Putamen (tissue), 1 donor: ENCODE measurements around the gene PCDH11X.
"Not testable (repeated sequence)": the region's sequence is repeated elsewhere in the genome, so short reads cannot be mapped to it uniquely, and the experiment has no call there.

Source experiments
- DNase-seq: peaks from one replicate; pipeline ENCODE4 v3.0.0-alpha.2; 2016; ENCODE audit warnings: low spot score

The PCDH11X gene

DNA sequence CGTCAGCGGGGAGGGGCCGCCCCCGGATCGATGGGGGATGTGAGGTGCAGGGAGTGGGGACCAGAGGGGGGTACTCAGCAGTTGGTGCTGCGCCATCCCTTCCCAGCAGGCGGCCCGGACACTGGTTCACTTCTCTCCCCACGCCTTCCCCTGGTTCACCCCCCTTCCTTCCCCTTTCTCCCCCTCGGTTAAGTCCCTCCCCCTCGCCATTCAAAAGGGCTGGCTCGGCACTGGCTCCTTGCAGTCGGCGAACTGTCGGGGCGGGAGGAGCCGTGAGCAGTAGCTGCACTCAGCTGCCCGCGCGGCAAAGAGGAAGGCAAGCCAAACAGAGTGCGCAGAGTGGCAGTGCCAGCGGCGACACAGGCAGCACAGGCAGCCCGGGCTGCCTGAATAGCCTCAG lies at the start of gene PCDH11X:
TSS of gene PCDH11X (plus strand) at position 241 of the 400 bp plus-strand sequence. CDS start 56,130 bp downstream, outside the sequence.
- DNase-seq = peak; percentile 17

DNA sequence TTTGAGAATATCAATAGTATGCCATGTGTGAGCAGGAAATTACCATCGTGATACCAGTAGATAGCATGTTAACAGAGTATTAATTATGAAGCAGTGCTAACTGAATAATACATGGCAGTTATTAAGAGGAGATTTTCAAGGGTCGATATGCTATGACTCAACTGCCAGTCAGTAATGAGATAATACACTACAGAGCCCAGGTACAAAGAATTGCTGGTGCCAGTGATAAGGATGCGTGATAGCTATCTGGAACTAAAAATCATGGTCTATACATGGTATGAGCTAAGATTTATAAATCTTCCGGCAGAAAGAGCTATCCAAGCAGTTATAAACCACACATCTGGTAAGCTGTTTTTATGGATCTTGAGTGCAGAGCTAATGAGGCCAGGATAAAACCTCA lies 31.7 kb upstream of the PCDH11X start:
- not testable (repeated sequence) for DNase-seq

GRCh38 chrX:91753022-91753421 lies 26.2 kb upstream of the PCDH11X start:
- DNase-seq = not testable (repeated sequence)

DNA sequence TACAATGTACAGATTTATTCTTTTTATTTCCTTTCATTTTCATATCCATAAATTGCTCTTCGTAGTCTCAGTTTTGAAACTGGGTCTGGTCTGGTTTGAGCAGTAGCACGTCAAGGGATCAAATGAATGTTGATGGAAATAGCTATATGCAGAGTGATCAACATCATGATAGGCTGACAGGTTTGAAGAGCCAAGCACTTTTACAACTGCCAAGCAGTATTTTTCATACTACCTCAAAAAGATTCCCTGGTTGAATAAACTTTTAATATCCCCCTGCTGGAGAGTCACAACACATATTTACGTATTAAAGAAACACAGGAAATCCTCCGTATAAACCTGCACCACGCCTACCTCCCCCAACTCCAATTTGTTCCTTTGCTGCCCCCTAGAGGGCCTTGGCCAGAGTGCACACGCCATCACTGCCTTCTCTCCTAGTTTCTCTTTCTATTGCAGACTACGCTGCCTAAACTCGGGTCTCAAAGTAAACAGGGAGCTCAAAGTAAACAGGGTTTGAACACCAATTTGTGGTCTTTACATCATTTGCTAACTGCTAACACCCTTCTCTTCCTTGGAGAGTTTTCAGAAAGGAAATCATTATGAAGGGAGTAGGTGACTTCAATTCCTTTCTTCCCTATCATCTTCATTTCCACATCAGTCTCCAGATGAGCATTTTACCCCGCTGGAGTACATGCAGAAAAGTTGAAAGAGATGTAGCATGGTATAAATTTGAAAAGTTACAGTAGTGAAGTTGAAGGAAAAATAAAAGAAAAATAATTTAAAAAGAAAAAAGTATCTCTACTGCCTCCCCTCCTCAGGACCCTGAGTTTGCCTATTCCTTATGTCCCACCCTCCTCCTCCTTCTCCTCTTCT lies 8.3 kb upstream of the PCDH11X start:
- not testable (repeated sequence) for DNase-seq

GRCh38 chrX:91773943-91774342 lies 5.2 kb upstream of the PCDH11X start:
- not testable (repeated sequence) for DNase-seq

DNA sequence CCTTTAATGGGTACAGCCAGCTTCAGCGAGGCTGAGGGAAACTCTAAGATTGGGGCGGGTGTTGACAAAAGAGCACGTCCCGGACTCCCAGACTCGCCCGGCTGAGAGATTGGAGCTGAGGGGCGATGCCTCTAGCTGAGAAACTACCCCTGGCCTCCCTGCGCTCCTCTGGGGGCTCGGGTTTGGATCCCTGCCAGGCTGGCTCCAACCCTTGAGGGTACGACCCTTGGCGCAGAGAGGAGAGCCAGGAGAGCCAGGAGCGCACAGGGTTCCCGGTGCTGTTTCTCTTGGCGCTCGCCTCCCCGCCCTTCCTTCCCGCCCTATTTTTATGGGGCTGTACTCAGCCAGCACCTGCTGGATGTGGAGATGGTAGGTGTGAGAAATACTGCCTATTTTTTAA lies 833 bp downstream of the PCDH11X start:
- DNase-seq = not testable (repeated sequence)

DNA sequence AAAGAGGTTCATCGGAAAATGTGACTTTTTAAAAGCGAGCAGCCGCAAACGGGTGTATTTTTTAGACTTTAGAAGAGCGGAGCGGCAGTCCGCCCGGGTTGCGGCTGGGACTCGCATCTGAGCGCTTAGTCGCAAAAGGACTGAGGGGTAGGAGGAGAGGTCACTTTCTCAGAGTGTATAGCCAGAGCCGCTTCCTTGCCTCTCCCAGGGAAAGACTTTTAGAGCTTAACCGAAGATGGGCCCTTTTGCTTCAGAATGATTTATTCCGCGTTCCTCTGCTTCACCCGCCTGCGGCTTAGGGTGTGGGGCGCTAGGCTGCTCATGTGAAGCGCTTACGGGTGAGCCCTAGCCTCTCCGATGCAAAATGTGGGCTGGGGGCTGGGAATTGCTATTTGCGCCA lies 1.5 kb downstream of the PCDH11X start:
- DNase-seq = not testable (repeated sequence)

DNA sequence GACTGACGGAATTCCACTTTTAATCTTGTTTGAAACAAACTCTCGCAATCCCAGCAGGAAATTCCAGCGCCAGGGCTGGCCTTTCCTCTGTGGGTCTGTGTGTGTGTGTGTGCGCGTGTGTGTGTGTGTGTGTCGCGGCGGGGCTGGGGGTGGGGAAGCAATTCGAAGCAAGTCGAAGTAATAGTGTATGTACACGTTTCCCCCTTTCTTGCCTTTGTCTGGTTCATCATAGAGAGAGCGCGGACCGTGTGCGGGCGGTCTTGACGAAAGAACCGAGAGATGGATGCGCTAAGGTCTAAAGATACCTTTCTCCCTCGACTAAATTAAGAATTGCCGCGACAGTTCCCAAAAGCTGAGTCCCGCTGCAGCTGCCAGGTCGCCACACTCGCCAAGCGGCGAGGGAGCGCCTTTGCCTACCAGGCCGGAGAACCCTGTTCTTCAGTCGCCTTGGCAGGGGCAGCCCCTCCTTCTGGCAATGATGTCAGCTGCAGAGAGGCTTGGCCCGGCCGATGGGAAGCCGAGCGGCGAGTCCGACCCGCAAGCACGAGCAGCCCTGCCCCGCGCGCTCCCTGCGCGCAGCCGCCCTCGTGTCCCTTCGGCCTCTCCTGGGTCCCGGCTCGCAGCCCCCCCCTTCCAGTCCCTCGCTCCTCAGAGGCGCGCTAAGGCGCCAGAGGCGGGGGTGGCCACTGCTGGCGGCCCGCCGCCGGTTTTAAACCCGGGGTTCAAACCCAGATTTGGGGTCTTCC lies 2.6 kb downstream of the PCDH11X start:
- DNase-seq = not testable (repeated sequence)

- not testable (repeated sequence) for DNase-seq
These were observed 3.6 kb downstream of the PCDH11X start for GRCh38 chrX:91782825-91783224.

DNA sequence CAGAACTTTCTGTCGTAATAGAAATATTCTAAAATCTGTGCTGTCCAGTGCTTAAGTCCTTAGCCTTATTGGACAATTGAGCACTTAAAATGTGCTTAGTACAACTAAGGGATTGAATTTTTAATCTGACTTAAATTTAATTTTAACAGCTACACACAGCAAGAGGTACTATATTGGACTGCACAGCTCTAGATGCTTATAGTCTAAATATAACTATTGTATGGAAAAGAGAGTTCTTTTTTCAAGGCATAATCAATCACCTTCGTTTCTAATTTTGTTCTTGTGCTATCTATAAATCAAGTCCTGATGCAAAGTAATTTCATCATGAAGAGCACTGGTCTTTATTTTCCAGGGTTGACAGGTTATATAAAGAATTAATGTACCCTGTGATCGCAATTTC lies 38.4 kb downstream of the PCDH11X start:
- not testable (repeated sequence) for DNase-seq

DNA sequence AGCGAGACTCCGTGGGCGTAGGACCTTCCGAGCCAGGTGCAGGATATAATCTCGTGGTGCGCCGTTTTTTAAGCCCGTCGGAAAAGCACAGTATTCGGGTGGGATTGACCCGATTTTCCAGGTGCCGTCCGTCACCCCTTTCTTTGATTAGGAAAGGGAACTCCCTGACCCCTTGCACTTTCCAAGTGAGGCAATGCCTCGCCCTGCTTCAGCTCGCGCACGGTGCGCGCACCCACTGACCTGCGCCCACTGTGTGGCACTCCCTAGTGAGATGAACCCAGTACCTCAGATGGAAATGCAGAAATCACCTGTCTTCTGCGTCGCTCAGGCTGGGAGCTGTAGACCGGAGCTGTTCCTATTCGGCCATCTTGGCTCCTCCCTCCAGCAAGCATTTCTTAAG lies 46.1 kb downstream of the PCDH11X start:
- not testable (repeated sequence) for DNase-seq
